IMR-90 (cell line): ENCODE data around the gene PIP5K1B.

ENCODE experiments used
- BHLHE40 ChIP-seq: fragments of 150-350 bp; IDR thresholded peaks from 2 replicates; pipeline ENCODE4 v1.6.1; 2016; ENCODE audit warnings: mild to moderate bottlenecking, low read depth, low read length
- MAZ ChIP-seq: IDR thresholded peaks from 2 replicates; pipeline ENCODE4 v1.6.1; 2012; ENCODE audit warnings: low read depth, mild to moderate bottlenecking, low read length, improper control_type of control experiment, moderate library complexity, borderline replicate concordance
- POLR2A ChIP-seq: IDR thresholded peaks from 2 replicates; pipeline ENCODE4 v1.6.1; 2012; ENCODE audit warnings: mild to moderate bottlenecking, low read depth, low read length
- RCOR1 ChIP-seq: IDR thresholded peaks from 2 replicates; pipeline ENCODE4 v1.6.1; 2012; ENCODE audit warnings: mild to moderate bottlenecking, low read length, improper control_type of control experiment; ENCODE audit not compliant: insufficient replicate concordance
- SMC3 ChIP-seq: fragments of 150-350 bp; IDR thresholded peaks from 2 replicates; pipeline ENCODE4 v1.6.1; 2016; ENCODE audit warnings: low read depth, mild to moderate bottlenecking, antibody characterized with exemption, low read length, moderate library complexity
- TF ChIP-seq, protein P1 (sequence below): conservative IDR thresholded peaks from 2 replicates; pipeline ENCODE4 v1.5.1; 2012; ENCODE audit warnings: mild to moderate bottlenecking, low read depth, low read length, improper control_type of control experiment
- TF ChIP-seq, protein P2 (sequence below): fragments of 150-350 bp; IDR thresholded peaks from 2 replicates; pipeline ENCODE4 v1.6.1; 2017; ENCODE audit warnings: mild to moderate bottlenecking, antibody characterized with exemption, low read length, low read depth
- TF ChIP-seq, protein P3 (sequence below): fragments of 150-350 bp; IDR thresholded peaks from 2 replicates; pipeline ENCODE4 v1.6.1; 2016; ENCODE audit warnings: low read depth, mild to moderate bottlenecking, low read length, moderate library complexity, borderline replicate concordance

DNA sequence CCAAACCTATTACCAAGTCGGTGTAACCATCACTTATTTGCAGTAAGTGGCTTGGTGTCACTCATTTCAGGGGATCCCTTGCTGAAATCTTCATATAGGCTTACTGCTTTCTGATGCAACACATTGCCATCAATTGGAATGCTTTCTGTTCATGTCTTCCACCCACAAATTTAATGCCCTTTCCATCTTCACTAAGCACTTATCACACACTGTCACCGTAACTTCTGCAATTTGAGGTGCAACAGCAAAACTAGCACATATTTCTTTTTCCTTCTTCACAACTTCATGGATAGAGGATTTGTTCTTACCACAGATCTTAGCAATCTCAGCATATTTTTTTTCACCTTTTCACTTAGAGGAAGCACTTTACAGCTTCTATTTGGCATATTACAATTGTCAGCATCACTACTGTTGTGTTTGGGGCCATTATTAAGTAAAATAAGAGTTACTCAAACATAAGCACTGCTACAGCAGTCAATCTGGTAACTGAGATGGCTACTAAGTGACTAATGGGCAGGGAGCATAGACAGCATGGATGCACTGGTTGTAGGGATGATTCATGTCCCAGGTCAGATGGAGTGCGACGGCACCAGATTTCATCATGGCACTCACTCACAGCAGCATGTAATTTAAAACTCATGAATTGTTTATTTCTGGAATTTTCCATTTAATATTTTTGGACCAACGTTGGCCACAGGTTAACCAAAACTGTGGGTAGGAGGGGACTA is 70.1 kb downstream of the PIP5K1B start:
- TF ChIP-seq SMC3 (no peak), RCOR1 (no peak), POLR2A (no peak), BHLHE40 (no peak), MAZ (no peak)
- TF ChIP-seq, protein P1, sequence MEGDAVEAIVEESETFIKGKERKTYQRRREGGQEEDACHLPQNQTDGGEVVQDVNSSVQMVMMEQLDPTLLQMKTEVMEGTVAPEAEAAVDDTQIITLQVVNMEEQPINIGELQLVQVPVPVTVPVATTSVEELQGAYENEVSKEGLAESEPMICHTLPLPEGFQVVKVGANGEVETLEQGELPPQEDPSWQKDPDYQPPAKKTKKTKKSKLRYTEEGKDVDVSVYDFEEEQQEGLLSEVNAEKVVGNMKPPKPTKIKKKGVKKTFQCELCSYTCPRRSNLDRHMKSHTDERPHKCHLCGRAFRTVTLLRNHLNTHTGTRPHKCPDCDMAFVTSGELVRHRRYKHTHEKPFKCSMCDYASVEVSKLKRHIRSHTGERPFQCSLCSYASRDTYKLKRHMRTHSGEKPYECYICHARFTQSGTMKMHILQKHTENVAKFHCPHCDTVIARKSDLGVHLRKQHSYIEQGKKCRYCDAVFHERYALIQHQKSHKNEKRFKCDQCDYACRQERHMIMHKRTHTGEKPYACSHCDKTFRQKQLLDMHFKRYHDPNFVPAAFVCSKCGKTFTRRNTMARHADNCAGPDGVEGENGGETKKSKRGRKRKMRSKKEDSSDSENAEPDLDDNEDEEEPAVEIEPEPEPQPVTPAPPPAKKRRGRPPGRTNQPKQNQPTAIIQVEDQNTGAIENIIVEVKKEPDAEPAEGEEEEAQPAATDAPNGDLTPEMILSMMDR: no peak
- TF ChIP-seq, protein P2, sequence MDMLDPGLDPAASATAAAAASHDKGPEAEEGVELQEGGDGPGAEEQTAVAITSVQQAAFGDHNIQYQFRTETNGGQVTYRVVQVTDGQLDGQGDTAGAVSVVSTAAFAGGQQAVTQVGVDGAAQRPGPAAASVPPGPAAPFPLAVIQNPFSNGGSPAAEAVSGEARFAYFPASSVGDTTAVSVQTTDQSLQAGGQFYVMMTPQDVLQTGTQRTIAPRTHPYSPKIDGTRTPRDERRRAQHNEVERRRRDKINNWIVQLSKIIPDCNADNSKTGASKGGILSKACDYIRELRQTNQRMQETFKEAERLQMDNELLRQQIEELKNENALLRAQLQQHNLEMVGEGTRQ: no peak
- TF ChIP-seq, protein P3, sequence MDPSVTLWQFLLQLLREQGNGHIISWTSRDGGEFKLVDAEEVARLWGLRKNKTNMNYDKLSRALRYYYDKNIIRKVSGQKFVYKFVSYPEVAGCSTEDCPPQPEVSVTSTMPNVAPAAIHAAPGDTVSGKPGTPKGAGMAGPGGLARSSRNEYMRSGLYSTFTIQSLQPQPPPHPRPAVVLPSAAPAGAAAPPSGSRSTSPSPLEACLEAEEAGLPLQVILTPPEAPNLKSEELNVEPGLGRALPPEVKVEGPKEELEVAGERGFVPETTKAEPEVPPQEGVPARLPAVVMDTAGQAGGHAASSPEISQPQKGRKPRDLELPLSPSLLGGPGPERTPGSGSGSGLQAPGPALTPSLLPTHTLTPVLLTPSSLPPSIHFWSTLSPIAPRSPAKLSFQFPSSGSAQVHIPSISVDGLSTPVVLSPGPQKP: no peak
